K562 (cell line): ENCODE data around the gene GALNT9.

Experiments used
- CBFB ChIP-seq: sonication (generic); formaldehyde crosslinking; IDR thresholded peaks from 2 replicates; pipeline ENCODE4 v1.4.0; 2020; ENCODE audit warnings: mild to moderate bottlenecking, missing genetic modification reagents
- CTCF ChIP-seq, 3 experiments: IDR thresholded peaks in 2 of 3; conservative IDR thresholded peaks in 1 of 3; 2 replicates each; pipeline ENCODE4 v1.5.1; 2011 to 2012; ENCODE audit warnings: low read length in 3 of 3, mild to moderate bottlenecking in 3 of 3, control low read depth in 2 of 3, improper control_type of control experiment in 1 of 3, inconsistent platforms in 1 of 3, low read depth in 1 of 3, mixed read lengths in 1 of 3, moderate library complexity in 1 of 3; ENCODE audit not compliant: insufficient read depth in 2 of 3
- CUX1 ChIP-seq: fragments of 200-800 bp; sonication (Bioruptor generic); IDR thresholded peaks from 2 replicates; pipeline ENCODE4 v1.6.1; 2016; ENCODE audit warnings: missing genetic modification characterization, missing compliant biosample characterization
- ELF1 ChIP-seq: fragments of 200-800 bp; sonication (Bioruptor generic); IDR thresholded peaks from 2 replicates; pipeline ENCODE4 v1.6.1; 2016; ENCODE audit warnings: missing genetic modification characterization, missing compliant biosample characterization
- GATAD2A ChIP-seq: fragments of 450-650 bp; IDR thresholded peaks from 2 replicates; pipeline ENCODE4 v1.6.1; 2017
- HDAC2 ChIP-seq: fragments of 450-650 bp; IDR thresholded peaks from 2 replicates; pipeline ENCODE4 v1.6.1; 2016; ENCODE audit warnings: mild to moderate bottlenecking
- ZNF263 ChIP-seq: sonication (generic); formaldehyde crosslinking; IDR thresholded peaks from 2 replicates; pipeline ENCODE4 v1.8.0; 2022; ENCODE audit warnings: mild to moderate bottlenecking, missing genetic modification reagents, borderline replicate concordance

- TF ChIP-seq HDAC2 (no peak), CTCF (IDR thresholded peaks at IDR 0.05 in 2 of 3, conservative IDR thresholded peaks at IDR 0.05 in 1 of 3; ENCODE audit: insufficient read depth in 2 of 3, low read depth in 1 of 3, low read length in 3 of 3) (no peak), GATAD2A (no peak), CBFB (CRISPR knock-in tag) (no peak), ZNF263 (CRISPR knock-in tag) (no peak), ELF1 (tag) (no peak), CUX1 (no peak)
Observed at GRCh38 chr12:132310181-132311040, 19.0 kb downstream of the GALNT9 start.
